ENCODE data around the gene C10orf62. TPM values are rescaled to one million over a fixed set of nuclear protein-coding genes. Genes with fewer than 3 reads are reported as not detected.

C10orf62 gene, protein sequence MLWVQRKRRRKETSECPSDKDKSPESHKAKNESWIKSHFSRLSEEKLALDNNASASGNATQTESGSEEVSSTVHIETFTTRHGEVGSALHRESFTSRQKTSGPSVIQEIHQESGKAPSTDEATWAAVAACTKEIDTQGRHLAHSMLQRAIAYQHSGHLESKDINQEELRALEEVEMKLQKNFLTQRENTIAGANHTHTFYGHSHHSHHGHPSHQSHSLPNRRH
- total RNA-seq, result 0.14 TPM in 1 of 2 replicates, not detected in the other

GRCh38 chr10:97589479-97589878 lies at the start of gene C10orf62:
Gene C10orf62, plus strand, starts transcription at chr10:97589721. Its CDS starts 177 bp downstream, at chr10:97589898.

GRCh38 chr10:97572214-97572989 lies 17.1 kb upstream of the C10orf62 start, which contains the start of gene ANKRD2:
Gene ANKRD2, plus strand, starts transcription at chr10:97572779. Its CDS starts 10 bp downstream, at chr10:97572789.

DNA sequence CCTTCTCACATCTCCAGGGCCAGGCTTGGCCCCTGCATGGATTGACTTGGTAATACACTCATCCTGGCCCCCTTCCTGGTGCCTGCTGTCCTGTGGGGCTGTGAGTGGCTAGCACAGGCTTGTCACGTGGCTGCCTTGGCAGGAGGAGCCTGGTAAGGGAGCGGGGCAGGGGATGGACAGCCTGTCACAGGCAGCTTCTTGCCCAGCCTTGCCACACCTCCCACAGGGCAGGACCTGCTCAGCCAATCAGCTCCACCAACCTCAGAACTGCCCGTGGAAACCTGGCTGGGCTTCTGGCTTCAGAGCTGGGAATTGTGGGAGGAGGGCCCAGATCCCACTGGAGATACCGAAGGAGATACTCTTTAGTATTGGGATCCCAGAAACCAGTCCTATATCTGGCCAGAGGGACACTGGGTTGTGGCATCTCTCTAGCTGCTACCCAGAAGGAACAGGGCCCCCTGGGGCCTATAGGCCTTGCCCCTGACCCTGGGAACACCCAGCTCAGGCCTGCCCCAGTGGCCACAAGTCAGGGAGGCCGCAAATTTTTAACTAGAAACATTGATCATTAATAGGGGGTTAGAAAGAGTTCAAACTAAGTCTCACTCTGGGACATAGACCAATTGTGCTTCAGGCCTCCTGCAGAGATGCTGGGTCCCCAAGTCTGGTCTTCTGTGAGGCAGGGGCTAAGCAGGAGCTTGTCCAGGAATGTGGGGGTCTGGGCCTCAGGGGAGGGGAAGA lies 5.3 kb upstream of the C10orf62 start, which contains the start of gene HOGA1:
Gene HOGA1, plus strand, starts transcription at position 330 of the 738 bp plus-strand sequence. Its CDS starts 315 bp downstream, at position 645.

DNA sequence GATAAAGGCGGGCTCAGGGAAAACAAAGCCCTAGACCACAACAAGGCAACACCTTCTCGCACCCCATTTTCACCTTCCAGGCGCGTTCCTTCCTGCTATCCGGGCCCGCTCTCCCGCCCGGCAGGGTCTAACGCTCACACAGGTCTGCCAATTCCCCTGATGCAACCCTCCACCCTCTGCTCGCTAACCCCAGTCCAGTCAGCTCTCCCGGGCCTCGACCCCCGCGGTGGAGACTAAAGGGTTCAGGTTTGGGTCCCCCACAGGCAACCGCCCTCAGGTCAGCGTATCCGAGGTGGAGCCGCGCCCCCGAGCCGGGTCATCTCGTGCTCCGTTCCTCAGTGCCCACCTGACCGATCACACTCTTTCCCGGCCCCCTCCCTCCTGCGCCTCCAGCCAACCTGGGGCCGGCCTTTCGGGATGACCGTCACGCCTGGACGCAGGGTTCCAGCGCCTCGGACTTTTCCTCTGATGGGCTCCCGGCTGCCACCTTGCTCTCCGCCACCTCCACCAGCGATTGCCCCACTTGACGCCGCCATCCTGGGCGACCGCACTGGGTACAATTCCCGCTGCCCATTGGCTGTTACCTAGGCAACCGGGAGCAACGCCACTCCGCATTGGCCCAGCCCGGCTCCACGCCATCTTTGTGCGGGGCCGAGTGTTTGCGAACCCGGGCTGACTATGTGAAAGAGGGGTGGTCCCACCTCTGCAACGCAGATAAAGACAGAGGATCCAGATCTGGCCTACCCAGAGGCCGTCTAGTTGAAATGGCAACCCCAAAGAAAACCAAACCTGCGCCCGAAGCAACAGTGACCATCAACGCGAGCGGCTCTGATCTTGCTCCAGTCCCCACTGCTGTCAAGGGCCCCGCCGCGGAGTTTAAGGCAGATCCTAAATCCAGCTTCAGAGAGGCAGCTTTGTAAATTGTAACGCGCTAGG lies 43.7 kb downstream of the C10orf62 start, which contains the start of gene MORN4:
Gene MORN4, minus strand, starts transcription at position 552 of the 936 bp plus-strand sequence. CDS start 13,847 bp downstream, outside the sequence.

GRCh38 chr10:97640174-97640867 lies 50.8 kb downstream of the C10orf62 start, which contains the start of gene PI4K2A:
Gene PI4K2A, plus strand, starts transcription at chr10:97640671. Its CDS starts 72 bp downstream, at chr10:97640743.

Other genes starting within 250 kb of the C10orf62 start
- gene RRP12, start 188.4 kb upstream of the C10orf62 start, total RNA-seq, result 8.5 and 13.2 TPM in 2 replicates
- gene PGAM1, start 163.5 kb upstream of the C10orf62 start, total RNA-seq, result 280 and 341 TPM in 2 replicates
- 35.3 and 37.1 TPM in 2 replicates for gene EXOSC1, start 143.7 kb upstream of the C10orf62 start, total RNA-seq
- gene ZDHHC16, start 143.5 kb upstream of the C10orf62 start, total RNA-seq, result 36.0 and 47.1 TPM in 2 replicates
- gene MMS19, start 91.3 kb upstream of the C10orf62 start, total RNA-seq, result 41.4 and 45.8 TPM in 2 replicates
- 16.4 and 21.3 TPM in 2 replicates for gene UBTD1, start 90.8 kb upstream of the C10orf62 start, total RNA-seq
- gene ANKRD2, start 16.9 kb upstream of the C10orf62 start, total RNA-seq, result 0.71 and 1.2 TPM in 2 replicates
- gene HOGA1, start 5.3 kb upstream of the C10orf62 start, total RNA-seq, result 0.28 and 1.1 TPM in 2 replicates
- gene MORN4, start 43.8 kb downstream of the C10orf62 start, total RNA-seq, result 5.5 and 8.8 TPM in 2 replicates
- gene PI4K2A, start 51.0 kb downstream of the C10orf62 start, total RNA-seq, result 16.2 and 21.8 TPM in 2 replicates
- gene AVPI1, start 97.5 kb downstream of the C10orf62 start, total RNA-seq, result 28.0 and 44.7 TPM in 2 replicates
- 15.5 and 19.9 TPM in 2 replicates for gene MARVELD1, start 124.0 kb downstream of the C10orf62 start, total RNA-seq
- gene ZFYVE27, start 147.4 kb downstream of the C10orf62 start, total RNA-seq, result 16.9 and 20.2 TPM in 2 replicates
- not detected in 2 replicates for gene SFRP5, start 182.3 kb downstream of the C10orf62 start, total RNA-seq